CD4-positive, alpha-beta T cell treated with Interleukin-12 subunit alpha and Interleukin-12 subunit beta, for 1 hour (primary cell): ENCODE results near the gene PREX1.
"Not testable (repeated sequence)": the region's sequence is repeated elsewhere in the genome, so short reads cannot be mapped to it uniquely, and the experiment has no call there.

Experiments
- DNase-seq: peaks from one replicate; pipeline ENCODE4 v3.0.0-alpha.2; 2020

The PREX1 gene

DNA sequence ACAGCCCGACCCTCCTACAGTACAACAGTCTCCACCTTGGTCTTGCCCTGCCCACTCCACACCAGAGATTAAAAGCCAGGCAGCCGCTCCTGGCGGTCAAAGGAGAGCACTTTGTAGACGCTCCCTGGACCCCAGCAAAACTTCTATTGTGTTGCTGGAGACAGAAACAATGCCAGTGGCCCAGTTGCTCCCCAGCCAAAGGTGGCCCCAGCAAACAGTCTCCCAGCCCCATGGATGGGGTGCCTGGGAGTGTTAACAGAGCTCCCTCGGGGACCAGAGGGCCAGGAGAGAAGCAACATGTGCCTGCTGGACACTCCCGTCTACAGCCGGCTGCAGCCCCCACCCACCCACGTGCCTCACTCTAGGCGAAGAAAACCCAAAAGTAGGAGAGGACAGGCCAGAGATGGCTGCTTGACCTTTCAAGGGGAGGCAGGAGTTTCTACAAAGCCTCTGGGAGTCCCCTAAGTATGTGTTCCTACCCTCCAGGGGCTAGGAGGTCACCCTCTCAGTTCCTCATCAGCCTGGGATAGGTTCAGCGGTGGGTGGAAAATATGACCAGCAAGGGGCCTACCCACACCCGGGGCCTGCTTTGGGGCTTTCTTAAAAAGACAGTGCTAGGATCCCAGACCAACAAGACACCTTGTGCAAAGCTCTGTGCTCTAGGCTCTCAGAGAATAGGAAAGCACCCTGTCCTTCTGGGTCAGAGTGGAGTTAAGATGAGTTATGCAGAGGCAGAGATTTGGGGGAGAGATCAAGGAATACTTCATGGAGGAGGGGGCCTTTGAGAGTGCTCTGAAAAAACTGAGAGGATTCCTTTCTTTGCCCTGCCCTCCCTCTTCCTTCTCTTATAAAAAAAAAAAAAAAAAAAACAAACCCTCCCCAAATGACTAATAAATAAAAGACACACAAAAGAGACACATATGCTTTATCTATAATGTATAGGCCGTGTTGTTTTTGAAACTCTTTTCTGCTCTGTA is 19.0 kb upstream of the PREX1 start:
- no peak for DNase-seq

DNA sequence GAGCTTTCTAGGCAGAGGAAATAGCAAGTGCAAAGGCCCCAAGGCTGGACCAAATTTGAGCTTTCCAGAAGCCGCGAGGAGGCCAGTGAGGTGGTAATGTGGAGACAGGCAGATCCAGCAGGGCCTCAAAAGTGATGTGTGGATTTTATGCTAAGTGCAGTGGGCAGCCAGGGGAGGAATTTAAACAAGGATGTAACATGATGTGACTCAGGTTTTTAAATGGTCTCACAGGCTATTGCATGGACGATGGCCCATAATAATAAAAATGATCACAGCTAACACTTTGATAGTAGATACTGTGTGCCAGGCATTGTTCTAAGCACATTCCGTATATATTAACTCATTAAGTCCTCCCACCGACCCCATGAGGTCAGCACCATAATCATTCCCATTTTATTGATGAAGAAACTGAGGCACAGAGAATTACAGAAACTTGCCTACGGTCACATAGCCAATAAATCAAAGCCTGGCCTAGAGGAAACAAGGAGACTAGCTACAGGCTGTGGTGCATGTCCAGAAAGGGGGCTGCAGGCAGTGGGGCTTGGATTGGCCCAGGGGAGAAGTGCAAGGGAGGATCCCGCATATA is 18.0 kb upstream of the PREX1 start:
- DNase-seq, result no peak

GRCh38 chr20:48844996-48845395 is 17.2 kb upstream of the PREX1 start:
- no peak for DNase-seq

GRCh38 chr20:48843896-48844295 is 16.1 kb upstream of the PREX1 start:
- not testable (repeated sequence) for DNase-seq

- DNase-seq, result no peak
Measured at GRCh38 chr20:48843057-48843806, 15.4 kb upstream of the PREX1 start.

- no peak for DNase-seq
Measured at GRCh38 chr20:48841875-48842529, 14.2 kb upstream of the PREX1 start.

DNA sequence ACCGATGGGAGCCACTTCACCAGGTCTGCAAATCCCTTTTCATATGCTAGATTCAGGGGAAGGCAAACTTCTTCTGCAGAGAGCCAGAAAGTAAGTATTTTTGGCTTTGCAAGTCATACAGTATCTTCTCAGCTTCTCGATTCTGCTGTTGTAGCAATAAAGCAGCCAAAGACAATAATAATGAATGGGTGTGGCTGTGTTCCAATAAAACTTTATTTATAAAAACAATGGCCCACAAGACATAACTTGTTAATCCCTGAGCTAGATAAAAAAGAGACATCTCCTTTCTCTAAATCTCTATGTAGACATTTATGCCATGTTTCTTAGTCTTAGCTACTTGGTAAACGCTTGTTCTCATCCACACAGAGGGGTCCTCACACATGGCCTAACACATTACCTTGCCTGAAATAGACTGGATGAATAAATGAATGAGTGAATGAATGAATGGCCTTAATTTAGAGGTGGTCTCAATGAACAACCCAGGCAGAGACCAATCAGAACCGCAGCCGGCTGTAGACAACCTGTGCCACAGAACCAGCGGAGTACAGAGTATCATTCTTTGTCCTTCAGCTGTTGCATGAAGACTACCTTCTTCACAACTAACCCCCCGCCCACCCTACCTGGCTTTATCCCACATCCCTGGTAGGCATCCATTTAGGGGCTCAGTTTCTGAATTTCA is 13.5 kb upstream of the PREX1 start:
- DNase-seq, result no peak

DNA sequence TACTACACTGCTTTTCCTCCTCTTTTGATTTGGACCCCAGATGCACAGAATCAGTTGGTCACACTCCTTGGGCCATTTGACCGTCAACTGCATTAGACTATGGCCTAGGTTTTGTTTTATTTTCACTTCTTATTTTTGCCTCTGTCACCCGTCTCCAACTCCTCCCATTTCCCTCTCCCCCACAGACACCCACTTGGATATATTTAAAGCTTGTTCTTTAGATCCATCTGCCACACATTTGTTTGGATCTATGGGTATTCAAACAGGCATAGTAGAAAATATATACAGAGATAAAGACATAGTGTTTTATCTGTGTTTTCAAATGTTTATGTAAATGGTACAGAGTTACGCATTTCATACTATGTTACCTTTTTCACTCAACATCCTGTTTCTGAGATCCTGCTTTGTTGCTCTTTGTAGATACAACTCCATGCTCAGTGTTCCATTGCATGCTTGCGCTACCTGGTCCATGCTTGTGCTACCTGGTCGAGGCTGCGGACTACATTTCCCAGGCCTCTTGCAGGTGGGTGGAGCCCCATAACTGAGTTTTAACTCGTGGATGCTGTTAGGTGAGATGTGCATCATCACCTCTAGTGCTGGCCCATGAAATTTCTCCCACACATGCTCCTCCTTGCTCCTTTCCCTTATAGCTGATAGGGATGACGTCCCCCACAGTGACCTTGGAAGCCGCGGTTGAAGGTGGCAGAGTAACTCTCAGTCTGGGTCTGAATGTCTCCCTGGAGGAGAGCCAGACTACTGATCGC is 11.5 kb upstream of the PREX1 start:
- DNase-seq, result no peak

DNA sequence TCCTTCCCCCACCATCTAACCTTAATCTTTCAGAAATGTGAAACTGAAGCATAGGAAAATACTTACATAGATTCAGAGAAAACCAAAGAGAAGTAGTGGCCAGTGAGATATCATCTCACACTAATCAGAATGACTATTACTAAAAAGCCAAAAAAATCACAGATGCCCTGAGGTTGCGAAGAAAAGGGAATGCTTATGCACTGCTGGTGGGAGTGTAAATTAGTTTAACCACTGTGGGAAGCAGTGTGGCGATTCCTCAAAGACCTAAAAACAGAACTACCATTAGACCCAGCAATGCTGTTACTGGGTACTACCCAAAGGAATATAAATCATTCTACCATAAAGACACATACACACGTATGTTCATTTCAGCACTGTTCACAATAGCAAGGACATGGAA is 9.2 kb upstream of the PREX1 start:
- no peak for DNase-seq

DNA sequence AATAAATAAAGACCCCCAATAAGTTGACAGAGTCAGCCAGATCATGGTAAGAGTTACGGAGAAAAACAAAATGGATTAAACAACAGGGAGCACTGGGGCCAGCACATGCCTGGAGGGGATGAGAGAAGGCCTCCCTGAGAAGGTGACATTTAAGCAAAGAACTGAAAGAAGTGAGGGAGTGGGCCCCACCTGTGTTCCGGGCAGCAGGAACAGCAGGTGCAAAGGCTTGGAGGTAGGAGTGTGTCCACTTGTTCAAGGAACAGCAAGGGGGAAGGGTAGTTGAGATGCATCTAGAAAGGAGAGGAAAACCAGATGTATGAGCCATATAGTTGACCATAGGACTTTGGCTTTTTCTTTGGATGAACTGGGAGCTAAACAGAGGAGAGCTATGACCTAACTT is 7.6 kb upstream of the PREX1 start:
- DNase-seq, result no peak

GRCh38 chr20:48834278-48834677 is 6.5 kb upstream of the PREX1 start:
- no peak for DNase-seq

DNA sequence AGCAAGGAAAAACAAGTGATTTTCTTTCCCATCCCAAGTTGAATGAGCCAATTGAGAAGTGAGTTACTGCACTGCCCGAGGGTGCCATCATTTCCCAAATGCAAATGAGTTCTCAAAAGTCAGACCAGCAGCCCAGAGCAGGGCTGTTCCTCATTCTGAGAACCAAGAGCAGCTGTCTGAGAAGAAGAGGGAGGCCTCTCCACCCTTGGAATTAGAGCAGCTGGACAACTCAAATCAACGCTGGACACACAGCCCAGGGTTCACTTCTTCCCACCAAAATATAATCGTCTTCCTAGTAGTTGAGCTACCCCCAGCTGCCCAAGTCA is 4.6 kb upstream of the PREX1 start:
- DNase-seq, result no peak

DNA sequence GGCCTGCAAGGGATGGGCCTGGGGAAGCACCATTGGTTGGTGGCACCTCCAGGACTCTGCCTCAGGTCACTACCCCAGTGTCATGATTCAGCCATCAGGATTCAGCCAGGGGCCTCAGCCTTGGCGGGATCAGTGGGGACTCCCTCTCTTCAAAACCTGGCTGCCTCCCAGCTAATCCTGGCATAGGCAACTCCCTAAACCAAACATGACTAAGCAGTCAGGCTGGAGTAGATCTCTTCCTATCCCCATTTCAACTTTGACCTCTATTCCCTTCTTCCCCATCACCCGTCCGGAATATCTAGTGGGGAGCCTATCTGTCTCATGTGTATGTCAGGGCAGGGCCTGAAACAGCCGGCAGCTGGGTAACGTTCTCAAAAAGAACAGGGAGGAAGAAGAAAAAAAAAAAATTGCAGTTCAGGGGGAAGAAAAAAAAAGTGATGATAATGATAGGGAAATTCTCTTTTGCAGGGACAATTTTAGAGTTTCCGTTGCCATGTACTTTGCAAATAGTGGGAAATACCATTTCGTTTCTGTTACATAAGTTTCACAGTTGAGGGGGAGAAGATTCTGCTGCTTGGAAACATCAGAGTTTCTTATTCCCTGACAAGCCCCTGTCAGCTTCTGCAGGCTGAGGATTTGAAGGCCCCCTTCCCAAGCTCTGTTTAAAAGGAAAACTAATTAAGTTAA is 4.1 kb upstream of the PREX1 start:
- DNase-seq, result no peak

GRCh38 chr20:48830826-48831318 is 3.1 kb upstream of the PREX1 start:
- DNase-seq, result no peak

- no peak for DNase-seq
Measured at GRCh38 chr20:48829940-48830339, 2.1 kb upstream of the PREX1 start.

GRCh38 chr20:48828734-48829460 is 1.1 kb upstream of the PREX1 start:
- DNase-seq, result no peak

DNA sequence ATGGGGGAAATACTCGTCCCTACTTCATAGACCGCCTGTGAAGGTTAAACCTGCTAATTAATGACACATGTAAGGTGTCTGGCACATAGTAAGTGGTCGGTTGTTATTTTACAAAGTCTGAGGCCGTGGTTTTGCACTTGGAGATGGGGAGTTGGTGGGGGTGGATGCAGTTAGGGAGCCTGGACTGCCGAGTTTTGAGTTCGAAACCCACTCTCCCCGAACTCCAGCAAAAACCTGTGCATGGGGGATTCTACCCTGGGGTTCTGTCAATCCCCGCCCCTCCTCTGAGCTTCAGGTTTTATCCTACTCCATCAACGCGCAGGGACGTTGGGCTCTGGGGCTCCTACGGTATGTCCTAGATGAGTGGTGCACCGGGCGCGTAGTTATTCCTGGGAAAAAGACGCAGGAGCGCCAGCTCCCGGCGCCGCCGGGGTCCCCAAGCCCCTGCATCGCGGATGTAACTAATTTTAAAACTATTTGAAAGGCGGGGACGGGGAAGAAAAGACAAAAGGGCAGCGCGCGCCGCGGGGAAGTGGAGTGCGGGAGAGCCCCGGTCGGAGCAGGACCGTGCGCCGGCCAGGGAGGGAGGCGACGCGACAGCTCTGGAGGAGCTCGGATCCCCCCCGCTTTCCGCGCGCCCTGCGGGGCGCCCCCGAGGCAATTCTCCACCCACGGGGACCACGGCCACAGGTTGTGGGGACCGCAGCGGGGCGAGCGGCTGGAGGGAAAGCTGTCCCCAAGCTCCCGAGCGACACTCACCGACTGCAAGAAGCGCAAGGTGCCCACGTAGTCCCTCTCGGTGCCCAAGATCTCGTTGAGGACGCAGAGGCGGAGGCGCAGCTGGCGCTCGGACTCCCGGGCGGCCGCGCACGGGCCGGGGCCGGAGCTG is 672 bp downstream of the PREX1 start:
- DNase-seq, result peak; percentile 48

GRCh38 chr20:48826480-48826879 is 1.3 kb downstream of the PREX1 start:
- DNase-seq, result not testable (repeated sequence)

DNA sequence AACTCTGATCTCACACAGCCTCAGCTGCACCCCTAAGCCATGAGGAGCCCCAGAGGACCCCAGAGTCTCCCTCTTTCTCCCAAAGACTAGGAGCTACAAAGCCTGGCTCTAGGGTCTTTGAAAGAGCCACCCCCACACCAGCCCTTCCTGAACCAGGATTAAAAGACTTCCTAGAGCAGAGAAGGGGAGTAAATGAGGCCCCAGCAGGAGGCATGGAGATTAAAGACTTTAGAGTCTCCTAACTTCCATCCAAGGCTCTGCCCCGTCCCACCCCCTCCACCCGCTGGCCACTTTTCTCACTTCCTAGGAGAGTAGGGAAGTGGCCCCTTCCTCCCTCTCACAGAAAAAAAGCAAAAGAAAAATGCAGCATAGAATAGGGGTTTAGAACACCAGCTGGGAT is 1.7 kb downstream of the PREX1 start:
- DNase-seq, result no peak
